Stimulated activated naive CD8-positive, alpha-beta T cell treated with anti-CD3 and anti-CD28 coated beads, Interleukin-15, Interleukin-2, amounts not matched to agents 100 ng/mL and 50 ng/mL, for 24 hours (primary cell): ENCODE measurements around the gene SOAT1.

Experiments used
- H3K27ac Mint-ChIP-seq: one replicate; pipeline ENCODE4 v1.8.0; 2021; ENCODE audit warnings: mild to moderate bottlenecking, mixed read lengths
- H3K27me3 Mint-ChIP-seq: one replicate; pipeline ENCODE4 v1.8.0; 2021; ENCODE audit warnings: mixed read lengths
- H3K36me3 Mint-ChIP-seq: one replicate; pipeline ENCODE4 v1.8.0; 2021; ENCODE audit warnings: low read depth, mixed read lengths
- H3K4me1 Mint-ChIP-seq: one replicate; pipeline ENCODE4 v1.8.0; 2021; ENCODE audit warnings: low read depth, mixed read lengths
- H3K4me3 Mint-ChIP-seq: one replicate; pipeline ENCODE4 v1.8.0; 2021; ENCODE audit warnings: mild to moderate bottlenecking, mixed read lengths
- H3K9me3 Mint-ChIP-seq: one replicate; pipeline ENCODE4 v1.8.0; 2021; ENCODE audit warnings: mixed read lengths

The SOAT1 gene

DNA sequence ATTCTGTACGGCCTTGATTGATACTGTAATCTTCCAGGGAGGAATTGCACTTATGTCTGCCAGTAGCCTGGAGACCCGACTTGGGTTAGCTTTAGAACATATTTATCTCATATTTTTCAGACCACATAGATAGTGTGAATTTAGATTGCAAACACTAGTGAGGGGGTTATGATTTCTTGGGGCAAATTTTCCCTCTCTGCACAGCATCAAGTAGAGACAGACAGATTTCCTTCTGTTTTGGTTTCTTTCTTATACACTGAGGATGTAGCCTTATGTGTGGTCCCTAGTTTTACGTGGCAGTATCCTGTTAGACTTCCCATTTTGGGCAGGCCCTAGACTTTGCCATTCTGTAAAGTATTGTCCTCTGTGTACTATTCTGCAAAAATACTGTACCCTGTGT is 29.0 kb downstream of the SOAT1 start:
- Mint-ChIP-seq H3K27ac (no peak overlapping the region), H3K4me1 (peaks cover 25% of the 10 kb centered on the region), H3K9me3 (no peaks in the 10 kb centered on the region), H3K36me3 (peaks cover 78% of the 10 kb centered on the region), H3K27me3 (no peaks in the 10 kb centered on the region), H3K4me3 (no peak overlapping the region)

DNA sequence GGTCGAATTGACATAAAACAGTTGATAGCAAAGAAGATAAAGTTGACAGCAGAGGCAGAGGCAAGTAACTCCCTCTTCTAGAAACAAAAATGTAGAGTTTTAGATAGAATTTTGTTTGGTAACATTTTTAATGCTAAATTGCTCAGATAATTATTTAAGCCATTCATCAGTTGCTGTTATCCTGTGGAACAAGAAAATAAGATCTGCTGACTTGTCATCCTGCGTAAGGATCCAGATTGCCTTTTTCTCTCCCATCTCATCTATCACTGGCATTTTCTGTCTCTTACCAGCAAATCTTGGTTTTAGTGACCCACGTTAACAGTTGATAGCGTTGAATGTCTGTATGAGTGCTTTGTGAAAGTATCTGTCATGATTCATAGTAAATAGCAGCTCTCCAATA is 29.8 kb downstream of the SOAT1 start:
- H3K4me3 Mint-ChIP-seq, result no peak overlapping the region
- peaks cover 18% of the 10 kb centered on the region for H3K4me1 Mint-ChIP-seq
- no peak overlapping the region for H3K27ac Mint-ChIP-seq
- H3K27me3 Mint-ChIP-seq, result no peaks in the 10 kb centered on the region
- no peaks in the 10 kb centered on the region for H3K9me3 Mint-ChIP-seq
- peaks cover 81% of the 10 kb centered on the region for H3K36me3 Mint-ChIP-seq

DNA sequence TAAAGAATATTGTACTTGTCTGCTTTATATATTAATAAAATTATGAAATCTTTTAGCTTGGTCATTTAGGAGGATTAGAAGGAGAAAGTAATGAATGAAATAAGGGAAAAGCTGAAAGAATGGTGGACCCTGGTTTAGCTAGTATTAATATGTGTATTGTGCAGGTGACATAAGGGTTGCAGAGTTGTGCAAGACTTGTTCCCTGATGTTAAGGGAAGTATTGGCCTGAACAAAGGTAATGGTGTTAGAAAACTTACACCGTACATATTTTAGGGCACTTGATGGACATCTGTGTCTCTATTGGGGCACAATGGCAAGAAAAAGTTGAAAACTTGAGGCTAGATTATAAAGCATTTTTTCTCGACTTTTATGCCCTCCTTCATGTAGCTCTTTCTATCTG is 32.2 kb downstream of the SOAT1 start:
- H3K4me3 Mint-ChIP-seq, result no peak overlapping the region
- H3K9me3 Mint-ChIP-seq, result no peaks in the 10 kb centered on the region
- H3K4me1 Mint-ChIP-seq, result peaks cover 18% of the 10 kb centered on the region
- H3K36me3 Mint-ChIP-seq, result peaks cover 81% of the 10 kb centered on the region
- H3K27me3 Mint-ChIP-seq, result no peaks in the 10 kb centered on the region
- no peak overlapping the region for H3K27ac Mint-ChIP-seq

DNA sequence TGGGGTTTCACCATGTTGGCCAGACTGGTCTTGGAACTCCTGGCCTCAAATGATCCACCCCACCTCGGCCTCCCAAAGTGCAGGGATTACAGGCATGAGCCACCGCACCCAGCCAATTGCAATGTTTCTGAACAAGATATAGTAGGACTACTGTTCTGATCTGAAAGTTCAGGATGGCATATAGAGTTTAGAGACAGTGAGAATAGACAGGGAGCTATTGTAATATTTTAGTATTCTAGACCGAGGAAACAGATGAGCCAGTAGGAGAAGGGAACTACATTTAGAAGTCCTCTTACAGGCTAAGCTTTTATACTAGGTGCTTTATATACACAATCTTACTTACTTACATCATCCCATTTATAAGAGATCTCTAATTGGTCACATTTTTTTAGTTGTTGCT is 33.1 kb downstream of the SOAT1 start:
- no peaks in the 10 kb centered on the region for H3K27me3 Mint-ChIP-seq
- H3K9me3 Mint-ChIP-seq, result no peaks in the 10 kb centered on the region
- no peak overlapping the region for H3K27ac Mint-ChIP-seq
- H3K36me3 Mint-ChIP-seq, result peaks cover 75% of the 10 kb centered on the region
- H3K4me1 Mint-ChIP-seq, result peaks cover 13% of the 10 kb centered on the region
- no peak overlapping the region for H3K4me3 Mint-ChIP-seq

DNA sequence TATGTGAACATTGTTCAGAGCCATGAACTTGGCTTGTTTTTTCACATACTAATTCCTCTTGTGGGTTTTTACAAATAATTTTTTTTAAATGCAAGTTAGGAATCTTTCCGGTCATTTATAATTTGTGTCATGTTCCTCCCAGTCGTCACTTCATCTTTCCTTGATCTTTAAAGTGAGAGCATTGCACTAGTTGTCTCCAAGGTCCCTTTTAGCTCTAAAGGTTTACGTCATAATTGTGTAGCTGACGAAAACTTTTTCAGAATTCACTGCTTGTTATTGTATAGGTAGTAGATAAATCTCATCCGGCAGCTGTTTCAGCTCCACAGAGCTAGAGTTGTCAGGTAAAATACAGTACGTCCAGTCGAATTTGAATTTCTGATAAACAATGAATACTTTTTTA is 33.6 kb downstream of the SOAT1 start:
- Mint-ChIP-seq H3K4me3 (no peak overlapping the region), H3K27ac (no peak overlapping the region), H3K4me1 (peaks cover 9% of the 10 kb centered on the region), H3K36me3 (peaks cover 71% of the 10 kb centered on the region), H3K27me3 (no peaks in the 10 kb centered on the region), H3K9me3 (no peaks in the 10 kb centered on the region)

DNA sequence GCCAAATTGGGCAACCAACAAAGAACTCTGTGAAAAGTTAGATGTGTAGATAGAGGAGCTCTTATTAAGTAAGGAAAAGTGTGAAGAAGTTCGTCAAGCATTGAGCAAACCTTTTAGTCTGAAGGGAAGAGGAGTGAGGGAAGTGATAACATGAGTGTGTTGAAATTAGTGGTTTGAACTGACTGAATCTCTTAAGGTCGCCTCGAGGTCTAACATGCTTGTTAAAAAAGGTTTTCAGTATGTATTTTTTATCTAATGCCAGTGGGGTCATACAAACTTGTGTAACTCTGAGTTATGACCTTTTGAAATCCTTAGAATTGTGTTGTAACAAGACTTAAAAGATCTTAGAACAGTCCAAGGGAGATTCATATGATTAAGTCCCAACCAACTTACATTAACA is 34.1 kb downstream of the SOAT1 start:
- Mint-ChIP-seq H3K36me3 (peaks cover 68% of the 10 kb centered on the region), H3K4me1 (peaks cover 6% of the 10 kb centered on the region)

DNA sequence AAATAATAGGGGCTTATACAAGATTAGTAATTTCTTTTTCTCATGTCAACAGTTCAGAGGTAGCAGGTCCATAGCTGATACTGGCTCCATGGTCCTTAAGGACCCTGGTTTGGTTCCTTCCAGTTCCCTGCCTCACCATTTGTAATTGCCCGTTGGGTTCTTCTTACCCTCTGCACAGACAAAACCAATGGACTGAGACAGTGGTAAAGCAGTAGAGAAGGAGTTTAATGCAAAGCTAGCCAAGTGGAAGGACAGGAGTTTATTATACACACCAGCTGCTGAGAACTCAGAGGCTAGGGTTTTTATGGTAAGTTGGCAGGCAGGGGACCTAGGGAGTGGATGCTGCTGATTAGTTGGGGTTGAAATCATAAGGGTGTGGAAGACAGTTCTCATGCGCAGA is 36.3 kb downstream of the SOAT1 start:
- H3K4me3 Mint-ChIP-seq, result no peak overlapping the region
- peaks cover 6% of the 10 kb centered on the region for H3K4me1 Mint-ChIP-seq
- no peaks in the 10 kb centered on the region for H3K27me3 Mint-ChIP-seq
- peak overlapping the region; percentile 50 for H3K27ac Mint-ChIP-seq
- H3K9me3 Mint-ChIP-seq, result no peaks in the 10 kb centered on the region
- peaks cover 61% of the 10 kb centered on the region for H3K36me3 Mint-ChIP-seq

More for the DNA sequence above, 34.1 kb downstream of the SOAT1 start:
- Mint-ChIP-seq H3K4me3 (no peak overlapping the region), H3K27me3 (no peaks in the 10 kb centered on the region), H3K27ac (no peak overlapping the region), H3K9me3 (no peaks in the 10 kb centered on the region)

DNA sequence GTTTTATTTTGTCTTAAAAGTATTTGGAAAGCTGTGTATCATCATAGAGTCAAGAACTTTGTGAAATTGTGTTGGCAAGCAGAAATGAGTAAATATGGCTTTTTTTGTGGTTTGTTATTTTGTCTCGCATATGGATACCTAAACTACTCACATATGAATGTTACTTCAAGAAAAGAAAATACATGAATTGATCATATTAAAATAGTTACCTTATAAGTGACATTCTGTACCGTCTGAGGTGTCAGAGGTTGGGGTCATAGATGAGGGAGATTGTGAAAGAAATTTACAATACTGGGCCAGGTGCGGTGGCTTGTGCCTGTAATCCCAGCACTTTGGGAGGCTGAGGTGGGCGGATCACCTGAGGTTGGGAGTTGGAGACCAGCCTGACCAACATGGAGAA is 40.8 kb downstream of the SOAT1 start:
- Mint-ChIP-seq H3K27me3 (no peaks in the 10 kb centered on the region), H3K36me3 (peaks cover 35% of the 10 kb centered on the region), H3K4me1 (peaks cover 6% of the 10 kb centered on the region), H3K9me3 (no peaks in the 10 kb centered on the region), H3K27ac (no peak overlapping the region), H3K4me3 (no peak overlapping the region)

DNA sequence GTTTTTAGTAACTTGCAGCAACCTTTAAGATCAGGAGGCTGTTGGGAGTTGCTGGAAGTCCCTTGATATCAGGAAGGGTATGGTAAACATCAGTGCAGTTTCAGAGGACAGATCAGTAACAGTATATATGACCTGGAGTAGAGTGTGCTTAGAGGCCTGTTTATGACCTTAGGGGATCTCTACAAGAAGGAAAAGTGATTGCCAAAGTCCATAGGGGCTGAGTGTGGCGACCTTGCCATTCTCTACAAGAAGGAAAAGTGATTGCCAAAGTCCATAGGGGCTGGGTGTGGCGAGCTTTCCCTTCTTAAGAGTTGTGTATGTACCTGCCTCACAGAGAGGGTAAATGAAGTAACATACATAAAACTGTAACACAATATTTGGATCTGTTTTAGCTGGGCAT is 43.7 kb downstream of the SOAT1 start:
- no peak overlapping the region for H3K27ac Mint-ChIP-seq
- H3K9me3 Mint-ChIP-seq, result no peaks in the 10 kb centered on the region
- H3K27me3 Mint-ChIP-seq, result no peaks in the 10 kb centered on the region
- H3K36me3 Mint-ChIP-seq, result peaks cover 43% of the 10 kb centered on the region
- no peak overlapping the region for H3K4me3 Mint-ChIP-seq
- H3K4me1 Mint-ChIP-seq, result peaks cover 3% of the 10 kb centered on the region

DNA sequence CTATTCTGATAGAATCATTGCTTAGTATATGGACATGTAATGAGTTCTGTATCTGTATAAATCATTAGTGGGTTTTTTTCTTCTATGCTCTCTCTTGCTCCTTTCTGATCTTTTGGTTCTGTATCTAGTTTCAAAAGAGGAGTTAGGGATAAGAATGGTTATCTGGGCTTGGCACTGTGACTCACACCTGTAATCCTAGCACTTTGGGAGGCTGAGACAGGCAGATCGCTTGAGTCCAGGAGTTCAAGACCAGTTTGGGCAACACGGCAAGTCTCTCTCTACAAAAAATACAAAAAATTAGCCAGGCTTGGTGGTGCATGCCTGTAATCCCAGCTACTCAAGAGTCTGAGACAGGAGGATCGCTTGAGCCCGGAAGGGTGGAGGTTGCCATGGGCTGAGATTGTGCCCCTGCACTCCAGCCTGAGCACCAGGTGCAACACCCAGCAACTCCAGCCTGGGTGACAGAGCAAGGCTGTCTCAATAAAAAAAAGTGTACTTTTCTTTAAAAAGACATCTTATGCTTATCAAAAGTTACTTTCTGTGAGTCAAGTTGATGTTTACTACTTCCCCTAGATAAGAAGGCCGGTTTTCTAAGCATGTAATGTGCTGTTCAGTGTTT is 44.5 kb downstream of the SOAT1 start:
- H3K27ac Mint-ChIP-seq, result no peak overlapping the region
- H3K36me3 Mint-ChIP-seq, result peaks cover 44% of the 10 kb centered on the region

DNA sequence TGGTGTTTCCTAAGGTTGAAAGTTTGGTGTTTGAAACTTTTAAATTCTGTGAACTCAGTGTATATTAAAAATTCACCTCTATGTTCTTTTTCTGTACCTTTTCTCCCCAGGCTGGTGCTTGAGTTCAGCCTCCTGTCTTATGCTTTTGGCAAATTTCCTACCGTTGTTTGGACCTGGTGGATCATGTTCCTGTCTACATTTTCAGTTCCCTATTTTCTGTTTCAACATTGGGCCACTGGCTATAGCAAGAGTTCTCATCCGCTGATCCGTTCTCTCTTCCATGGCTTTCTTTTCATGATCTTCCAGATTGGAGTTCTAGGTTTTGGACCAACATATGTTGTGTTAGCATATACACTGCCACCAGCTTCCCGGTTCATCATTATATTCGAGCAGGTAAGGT is 47.3 kb downstream of the SOAT1 start:
- peaks cover 3% of the 10 kb centered on the region for H3K4me1 Mint-ChIP-seq
- no peaks in the 10 kb centered on the region for H3K9me3 Mint-ChIP-seq
- no peak overlapping the region for H3K4me3 Mint-ChIP-seq
- no peaks in the 10 kb centered on the region for H3K27me3 Mint-ChIP-seq
- H3K36me3 Mint-ChIP-seq, result peaks cover 49% of the 10 kb centered on the region
- peak overlapping the region; percentile 59 for H3K27ac Mint-ChIP-seq

More for the DNA sequence above, 44.5 kb downstream of the SOAT1 start:
- no peaks in the 10 kb centered on the region for H3K27me3 Mint-ChIP-seq
- H3K9me3 Mint-ChIP-seq, result no peaks in the 10 kb centered on the region
- H3K4me3 Mint-ChIP-seq, result no peak overlapping the region
- H3K4me1 Mint-ChIP-seq, result peaks cover 3% of the 10 kb centered on the region

DNA sequence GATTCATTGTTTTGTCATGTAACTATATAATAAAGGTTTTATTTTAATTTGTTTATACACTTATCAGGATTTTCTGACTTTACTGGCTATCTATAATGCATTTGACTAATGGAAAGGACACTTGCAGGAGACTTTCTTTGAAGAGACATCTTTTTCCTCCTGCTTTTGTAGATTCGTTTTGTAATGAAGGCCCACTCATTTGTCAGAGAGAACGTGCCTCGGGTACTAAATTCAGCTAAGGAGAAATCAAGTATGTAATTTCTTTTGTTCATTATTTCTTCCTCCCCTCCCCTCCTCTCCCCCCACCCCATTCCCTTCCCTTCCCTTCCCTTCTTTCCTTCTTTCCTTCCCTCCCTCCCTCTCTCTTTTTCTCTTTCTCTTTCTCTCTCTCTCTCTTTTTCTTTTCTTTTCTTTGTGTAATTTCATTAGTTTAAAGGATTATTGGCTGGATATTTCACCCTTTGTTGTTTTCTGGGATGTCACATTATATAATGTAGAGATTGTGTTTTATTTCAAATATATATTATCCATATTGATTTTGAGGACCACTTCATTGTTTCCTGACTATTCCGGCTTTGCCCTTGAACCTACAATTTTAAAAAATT is 48.4 kb downstream of the SOAT1 start:
- H3K27me3 Mint-ChIP-seq, result no peaks in the 10 kb centered on the region
- no peak overlapping the region for H3K4me3 Mint-ChIP-seq
- no peak overlapping the region for H3K27ac Mint-ChIP-seq
- peaks cover 3% of the 10 kb centered on the region for H3K4me1 Mint-ChIP-seq
- H3K9me3 Mint-ChIP-seq, result no peaks in the 10 kb centered on the region
- peaks cover 55% of the 10 kb centered on the region for H3K36me3 Mint-ChIP-seq

DNA sequence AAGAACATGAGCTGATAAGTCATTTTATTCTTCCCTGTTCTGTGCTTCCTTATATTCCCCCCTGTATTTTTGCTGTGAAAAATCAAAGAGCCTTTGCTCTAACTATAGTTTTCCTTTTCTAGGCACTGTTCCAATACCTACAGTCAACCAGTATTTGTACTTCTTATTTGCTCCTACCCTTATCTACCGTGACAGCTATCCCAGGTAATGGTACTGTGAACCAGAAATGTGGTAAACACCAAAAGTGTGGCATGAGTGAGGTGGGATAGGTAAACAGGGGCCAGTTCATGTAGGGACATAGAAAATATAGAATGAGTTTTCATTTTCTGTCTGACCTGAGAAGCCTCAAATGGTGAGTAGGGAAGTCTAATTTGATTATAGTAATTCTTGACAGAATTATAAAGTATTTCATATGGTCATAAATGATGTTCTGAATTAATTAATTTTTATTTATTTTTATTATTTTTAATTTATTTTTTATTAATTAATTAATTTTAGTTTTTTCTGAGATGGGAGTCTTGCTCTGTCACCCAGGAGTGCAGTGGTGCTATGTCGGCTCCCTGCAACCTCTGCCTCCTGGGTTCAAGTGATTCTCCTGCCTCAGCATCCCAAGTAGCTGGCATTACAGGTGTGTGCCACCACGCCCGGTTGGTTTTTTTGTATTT is 49.3 kb downstream of the SOAT1 start:
- H3K4me3 Mint-ChIP-seq, result no peak overlapping the region
- H3K4me1 Mint-ChIP-seq, result peaks cover 3% of the 10 kb centered on the region
- peaks cover 61% of the 10 kb centered on the region for H3K36me3 Mint-ChIP-seq
- H3K9me3 Mint-ChIP-seq, result no peaks in the 10 kb centered on the region
- H3K27ac Mint-ChIP-seq, result no peak overlapping the region
- H3K27me3 Mint-ChIP-seq, result no peaks in the 10 kb centered on the region

DNA sequence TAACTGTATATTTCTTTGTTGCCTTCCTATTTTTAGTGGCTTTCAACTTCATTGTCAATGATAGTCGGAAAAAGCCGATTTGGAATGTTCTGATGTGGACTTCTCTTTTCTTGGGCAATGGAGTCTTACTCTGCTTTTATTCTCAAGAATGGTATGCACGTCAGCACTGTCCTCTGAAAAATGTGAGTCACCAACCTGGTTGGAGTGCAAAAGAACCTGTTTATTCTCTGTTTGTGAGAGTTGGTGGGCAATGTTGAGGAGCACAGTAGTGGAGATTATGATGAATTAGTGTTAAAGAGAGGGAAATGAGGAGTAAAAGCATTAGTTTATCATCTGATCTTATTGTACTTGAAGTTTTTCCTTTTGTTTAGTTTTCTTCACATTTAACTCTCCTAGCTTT is 57.7 kb downstream of the SOAT1 start:
- no peaks in the 10 kb centered on the region for H3K27me3 Mint-ChIP-seq
- no peak overlapping the region for H3K4me3 Mint-ChIP-seq
- peaks cover 11% of the 10 kb centered on the region for H3K4me1 Mint-ChIP-seq
- H3K36me3 Mint-ChIP-seq, result peaks cover 65% of the 10 kb centered on the region
- H3K27ac Mint-ChIP-seq, result peak overlapping the region; percentile 31
- H3K9me3 Mint-ChIP-seq, result no peaks in the 10 kb centered on the region

DNA sequence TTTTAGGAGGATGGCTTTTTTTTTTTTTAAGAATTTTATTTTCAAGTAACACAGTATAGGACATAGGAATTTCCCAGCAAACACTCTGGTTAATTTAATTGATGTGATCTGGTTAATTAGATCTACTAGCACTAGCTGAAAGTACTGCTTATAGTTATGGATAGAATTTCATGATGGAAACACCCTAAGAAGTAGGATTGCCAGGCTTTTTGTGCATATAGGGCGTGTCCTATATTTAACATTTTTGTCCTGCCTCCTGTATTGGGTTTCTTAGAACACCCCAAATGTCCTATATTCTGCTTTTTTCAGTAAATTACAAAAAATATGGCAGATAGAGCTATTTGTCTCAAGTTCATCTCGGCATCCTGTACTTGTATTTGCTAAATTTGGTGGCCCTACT is 58.6 kb downstream of the SOAT1 start:
- Mint-ChIP-seq H3K4me3 (no peak overlapping the region), H3K36me3 (peaks cover 63% of the 10 kb centered on the region), H3K9me3 (no peaks in the 10 kb centered on the region), H3K4me1 (peaks cover 11% of the 10 kb centered on the region), H3K27ac (no peak overlapping the region), H3K27me3 (no peaks in the 10 kb centered on the region)
